Measurements from ENCODE around the gene PANK4.
A peak's percentile ranks its signal among the peaks of the same experiment; 100 is the strongest.
"Not testable (repeated sequence)": the region's sequence is repeated elsewhere in the genome, so short reads cannot be mapped to it uniquely, and the experiment has no call there.

Gene PANK4

DNA sequence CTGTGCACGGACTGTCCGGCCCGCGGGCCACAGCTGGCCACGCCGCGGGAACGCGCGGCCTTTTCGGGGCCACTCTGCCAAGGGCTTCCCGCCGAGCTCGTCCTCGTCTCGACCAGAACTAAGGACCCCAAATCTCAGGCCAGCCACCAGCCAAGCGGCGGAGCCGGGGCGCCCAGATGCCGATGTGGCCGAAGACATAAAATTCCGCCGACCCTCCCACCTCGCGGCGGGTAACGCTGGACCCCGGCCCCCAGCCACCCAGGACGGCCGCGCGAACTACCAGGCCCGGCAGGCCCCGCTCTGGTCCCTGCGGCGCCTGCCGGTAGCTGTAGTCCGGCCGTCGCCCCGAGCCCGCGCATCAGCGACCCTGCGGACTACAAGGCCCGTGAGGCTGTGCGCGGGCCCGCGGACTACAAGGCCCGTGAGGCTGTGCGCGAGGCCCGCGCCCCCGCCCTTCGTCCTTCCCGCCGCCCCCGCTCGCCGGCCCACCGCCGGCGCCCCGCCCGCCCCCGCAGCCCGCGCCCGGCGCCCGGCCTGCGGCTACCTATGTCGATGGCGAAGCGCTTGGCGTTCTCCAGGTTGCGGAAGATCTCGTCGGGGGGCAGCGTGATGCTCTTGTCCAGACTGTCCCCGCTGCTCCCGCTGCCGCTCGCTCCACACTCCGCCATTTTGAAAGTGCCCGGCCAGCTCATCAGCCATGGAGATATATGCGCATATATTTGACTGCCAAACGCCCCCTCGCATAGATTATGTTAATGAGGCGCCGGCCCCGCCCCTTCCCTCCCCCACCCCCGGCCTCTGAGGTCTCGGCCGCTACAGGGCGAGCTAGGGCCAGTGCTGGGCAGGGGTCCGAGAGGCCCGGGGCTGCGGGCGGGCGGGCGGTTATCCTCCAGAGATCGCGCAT, at the start of gene PANK4:
Gene PANK4 (minus strand): TSS at position 677 of the 904 bp plus-strand sequence. CDS start 9 bp downstream, at position 668.
- Histone ChIP-seq H3K4me3 (ENCODE audit: low read length) (peak within 1 kb of the TSS; percentile 92), H3K9ac (ENCODE audit: low read depth, low read length) (peak within 1 kb of the TSS; percentile 83; the same call in 1 of the 2 replicates), H3K4me1 (ENCODE audit: insufficient read depth, low read length) (peaks cover 11% of the 10 kb centered on the region; the same call in 1 of the 2 replicates), H3K9me3 (ENCODE audit: insufficient read depth, low read depth, low read length) (no peaks in the 10 kb centered on the region), H3K27ac (ENCODE audit: low read length) (no peak within 1 kb of the TSS), H3K27me3 (ENCODE audit: insufficient read depth, low read length) (peaks cover 43% of the 10 kb centered on the region), H3K36me3 (ENCODE audit: insufficient read depth, low read depth, low read length) (peaks cover 12% of the 10 kb centered on the region)

DNA sequence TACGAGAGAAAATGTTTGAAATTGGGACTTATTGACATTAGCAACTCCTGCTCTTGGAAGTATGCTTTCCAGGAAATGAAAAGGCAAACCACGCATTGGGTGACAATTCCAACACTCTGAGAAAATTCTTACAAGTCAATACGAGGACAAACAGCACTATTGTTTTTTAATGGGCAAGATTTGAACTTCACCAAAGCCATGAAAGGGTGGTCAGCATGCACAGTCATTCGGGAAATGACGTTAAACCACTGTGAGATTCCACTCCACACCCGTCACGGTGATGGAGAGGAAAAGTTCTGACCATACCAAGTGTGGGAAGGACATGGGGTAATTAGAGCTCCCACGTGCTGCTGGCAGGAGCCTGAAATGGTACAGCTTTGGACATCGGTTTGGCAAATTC, 48.0 kb upstream of the PANK4 start:
- peaks cover 5% of the 10 kb centered on the region; the same call in 1 of the 2 replicates for H3K9me3 ChIP-seq (ENCODE audit: insufficient read depth, low read depth, low read length)
- no peak overlapping the region for H3K4me3 ChIP-seq (ENCODE audit: low read length)
- H3K36me3 ChIP-seq (ENCODE audit: insufficient read depth, low read depth, low read length) = no peaks in the 10 kb centered on the region
- no peak overlapping the region for H3K9ac ChIP-seq (ENCODE audit: low read depth, low read length)
- no peaks in the 10 kb centered on the region for H3K27me3 ChIP-seq (ENCODE audit: insufficient read depth, low read length)
- H3K27ac ChIP-seq (ENCODE audit: low read length) = no peak overlapping the region
- no peaks in the 10 kb centered on the region for H3K4me1 ChIP-seq (ENCODE audit: insufficient read depth, low read length)

DNA sequence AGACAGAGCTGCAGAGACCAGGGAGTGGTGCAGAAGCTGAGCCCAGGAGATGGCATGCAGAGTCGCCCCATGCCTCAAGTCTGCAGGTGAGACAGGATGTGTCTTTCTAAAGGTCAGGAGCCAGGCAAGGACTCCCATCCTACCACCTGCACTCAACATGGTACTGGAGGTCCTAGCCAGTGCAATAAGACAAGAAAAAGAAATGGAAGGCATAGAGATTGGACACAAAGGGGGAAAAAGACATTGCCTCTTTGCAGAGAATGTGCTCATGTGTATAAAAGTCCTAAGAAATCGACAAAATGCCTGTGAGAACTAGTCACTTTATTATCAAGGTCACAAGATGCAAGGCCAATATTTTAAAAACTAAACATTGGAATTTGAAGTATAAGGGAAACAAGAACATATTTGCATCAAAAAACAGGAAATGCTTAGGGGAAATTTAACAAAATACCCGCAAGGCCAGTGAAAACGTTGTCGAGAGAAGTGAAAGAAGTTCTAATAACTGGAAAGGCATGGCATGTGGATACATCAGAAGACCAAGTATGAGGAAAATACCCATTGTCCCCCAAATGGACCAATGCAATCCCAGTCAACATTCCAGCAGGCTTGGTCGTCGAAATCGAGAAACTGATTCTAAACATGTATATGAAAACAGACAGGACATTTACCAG, 47.0 kb upstream of the PANK4 start:
- no peak overlapping the region for H3K4me3 ChIP-seq (ENCODE audit: low read length)
- no peaks in the 10 kb centered on the region for H3K4me1 ChIP-seq (ENCODE audit: insufficient read depth, low read length)
- no peak overlapping the region for H3K9ac ChIP-seq (ENCODE audit: low read depth, low read length)
- no peaks in the 10 kb centered on the region for H3K36me3 ChIP-seq (ENCODE audit: insufficient read depth, low read depth, low read length)
- H3K27me3 ChIP-seq (ENCODE audit: insufficient read depth, low read length) = no peaks in the 10 kb centered on the region
- no peak overlapping the region for H3K27ac ChIP-seq (ENCODE audit: low read length)
- H3K9me3 ChIP-seq (ENCODE audit: insufficient read depth, low read depth, low read length) = peaks cover 5% of the 10 kb centered on the region; the same call in 1 of the 2 replicates

DNA sequence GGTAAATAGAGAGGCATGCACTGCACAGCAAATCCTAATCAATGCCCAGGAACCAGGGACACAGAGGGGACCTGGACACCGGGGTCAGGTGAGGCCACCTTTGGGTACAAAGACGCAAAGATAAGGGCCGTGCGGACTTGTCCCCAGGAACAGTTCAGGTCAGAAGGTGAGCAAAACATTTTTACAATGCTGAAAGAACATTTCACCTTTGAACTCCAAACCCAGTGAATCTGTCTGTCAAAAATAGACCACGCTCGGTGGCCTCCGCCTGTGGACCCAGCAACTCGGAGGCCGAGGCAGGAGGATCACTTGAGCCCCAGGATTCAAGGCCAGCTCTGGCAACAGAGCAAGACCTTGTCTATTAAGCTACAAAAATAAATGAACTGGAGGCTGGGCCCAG, 45.0 kb upstream of the PANK4 start:
- Histone ChIP-seq H3K27ac (ENCODE audit: low read length) (no peak overlapping the region), H3K9ac (ENCODE audit: low read depth, low read length) (no peak overlapping the region), H3K4me3 (ENCODE audit: low read length) (no peak overlapping the region), H3K9me3 (ENCODE audit: insufficient read depth, low read depth, low read length) (peaks cover 5% of the 10 kb centered on the region; the same call in 1 of the 2 replicates), H3K36me3 (ENCODE audit: insufficient read depth, low read depth, low read length) (no peaks in the 10 kb centered on the region), H3K4me1 (ENCODE audit: insufficient read depth, low read length) (no peaks in the 10 kb centered on the region), H3K27me3 (ENCODE audit: insufficient read depth, low read length) (no peaks in the 10 kb centered on the region)

DNA sequence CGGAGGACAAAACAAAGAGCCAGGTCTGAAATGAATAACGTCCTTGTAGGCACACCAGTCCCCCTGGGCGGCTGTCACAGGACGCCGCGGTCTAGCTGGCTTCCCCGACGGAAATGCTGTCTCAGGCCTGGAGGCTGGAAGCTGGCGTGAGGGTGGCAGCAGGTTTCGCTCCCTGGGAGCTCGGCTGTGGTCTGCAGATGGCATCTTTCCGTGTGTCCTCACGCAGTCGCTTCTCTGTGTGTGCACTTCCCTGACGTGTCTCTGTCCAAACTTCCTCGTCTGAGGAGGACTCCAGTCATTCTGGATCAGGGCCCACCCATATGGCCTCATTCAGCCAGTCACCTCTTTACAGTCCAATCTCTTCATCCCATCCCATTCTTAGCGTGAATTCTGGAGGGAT, 43.9 kb upstream of the PANK4 start:
- Histone ChIP-seq H3K4me3 (ENCODE audit: low read length) (no peak overlapping the region), H3K9me3 (ENCODE audit: insufficient read depth, low read depth, low read length) (peaks cover 5% of the 10 kb centered on the region; the same call in 1 of the 2 replicates), H3K4me1 (ENCODE audit: insufficient read depth, low read length) (no peaks in the 10 kb centered on the region), H3K9ac (ENCODE audit: low read depth, low read length) (no peak overlapping the region), H3K27ac (ENCODE audit: low read length) (no peak overlapping the region), H3K27me3 (ENCODE audit: insufficient read depth, low read length) (no peaks in the 10 kb centered on the region), H3K36me3 (ENCODE audit: insufficient read depth, low read depth, low read length) (no peaks in the 10 kb centered on the region)

DNA sequence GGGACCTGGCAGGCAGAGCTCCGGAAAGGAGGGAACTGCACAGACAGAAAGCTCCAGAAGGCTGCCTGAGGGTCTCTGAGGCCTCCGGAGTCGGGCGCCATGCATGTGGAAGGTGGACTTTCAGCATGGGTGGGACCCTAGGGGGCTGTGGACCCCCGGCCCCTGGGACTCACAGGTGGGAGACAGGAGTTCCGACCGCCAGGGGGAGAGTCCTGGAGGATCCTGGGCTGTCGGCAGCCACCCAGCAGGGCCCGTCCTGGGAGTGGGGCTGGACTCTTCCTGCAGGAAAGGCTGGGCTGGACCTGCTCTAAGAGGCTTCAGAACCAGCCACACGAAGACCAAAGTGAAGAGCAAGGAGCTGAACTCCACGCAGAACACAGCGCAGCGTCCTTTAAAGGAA, 43.3 kb upstream of the PANK4 start:
- H3K36me3 ChIP-seq (ENCODE audit: insufficient read depth, low read depth, low read length); H3K9me3 ChIP-seq (ENCODE audit: insufficient read depth, low read depth, low read length); H3K9ac ChIP-seq (ENCODE audit: low read depth, low read length); H3K27me3 ChIP-seq (ENCODE audit: insufficient read depth, low read length); H3K4me1 ChIP-seq (ENCODE audit: insufficient read depth, low read length); H3K4me3 ChIP-seq (ENCODE audit: low read length); H3K27ac ChIP-seq (ENCODE audit: low read length): not testable (repeated sequence)

DNA sequence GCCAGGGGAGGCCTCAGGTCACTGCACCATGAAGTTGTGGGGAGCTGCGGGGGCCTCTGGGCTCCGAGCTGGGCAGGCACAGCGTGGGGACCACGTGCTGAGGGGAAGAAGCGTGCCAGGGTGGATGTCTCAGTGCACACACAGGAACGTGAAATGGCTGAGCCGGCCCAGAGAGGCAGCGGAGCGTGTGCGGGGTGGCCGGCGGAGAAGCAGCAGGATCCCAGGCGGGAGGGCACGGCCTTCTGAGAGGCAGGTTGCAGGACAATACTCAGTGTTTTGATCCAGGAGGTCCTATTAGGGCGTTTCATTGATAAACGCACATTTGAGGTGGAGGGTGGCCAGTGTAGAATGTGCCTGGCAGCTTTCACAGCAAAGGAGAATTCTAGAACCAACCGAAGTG, 42.7 kb upstream of the PANK4 start:
- H3K4me3 ChIP-seq (ENCODE audit: low read length) = no peak overlapping the region
- no peak overlapping the region for H3K9ac ChIP-seq (ENCODE audit: low read depth, low read length)
- H3K36me3 ChIP-seq (ENCODE audit: insufficient read depth, low read depth, low read length) = no peaks in the 10 kb centered on the region
- H3K9me3 ChIP-seq (ENCODE audit: insufficient read depth, low read depth, low read length) = peaks cover 5% of the 10 kb centered on the region; the same call in 1 of the 2 replicates
- H3K27me3 ChIP-seq (ENCODE audit: insufficient read depth, low read length) = no peaks in the 10 kb centered on the region
- H3K27ac ChIP-seq (ENCODE audit: low read length) = no peak overlapping the region
- H3K4me1 ChIP-seq (ENCODE audit: insufficient read depth, low read length) = no peaks in the 10 kb centered on the region

DNA sequence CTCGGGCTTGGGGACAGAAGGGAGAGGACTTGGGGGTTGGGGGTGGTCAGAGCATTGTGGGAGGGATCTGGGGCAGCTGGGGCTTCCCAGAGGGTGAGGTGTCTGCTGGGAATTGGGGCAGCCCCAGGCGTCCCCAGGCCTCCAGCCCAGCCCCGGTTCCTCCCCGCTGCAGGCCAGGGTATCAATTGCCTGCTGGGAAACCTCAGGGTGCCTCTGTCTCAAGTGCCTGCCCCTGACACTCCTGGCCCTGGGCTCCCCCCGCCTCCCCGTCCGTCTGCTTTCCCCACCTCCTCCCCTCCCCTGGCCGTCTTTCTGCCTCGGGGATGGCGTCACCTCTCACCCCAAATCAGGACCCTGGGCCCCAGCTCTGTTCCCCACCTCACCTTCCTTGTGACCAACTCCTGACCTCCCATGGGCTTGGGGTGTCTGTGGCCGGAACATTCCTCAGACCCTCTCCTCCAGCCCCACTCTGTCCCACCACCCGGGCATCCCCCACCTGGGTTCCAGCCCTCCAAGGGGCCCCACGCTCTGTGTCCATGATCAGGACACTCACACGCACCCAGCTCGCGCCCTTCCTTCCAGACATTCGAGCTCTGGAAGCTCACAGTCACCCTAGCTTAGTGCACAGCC, 41.9 kb upstream of the PANK4 start:
- H3K27me3 ChIP-seq (ENCODE audit: insufficient read depth, low read length); H3K27ac ChIP-seq (ENCODE audit: low read length); H3K9me3 ChIP-seq (ENCODE audit: insufficient read depth, low read depth, low read length); H3K9ac ChIP-seq (ENCODE audit: low read depth, low read length); H3K36me3 ChIP-seq (ENCODE audit: insufficient read depth, low read depth, low read length); H3K4me3 ChIP-seq (ENCODE audit: low read length); H3K4me1 ChIP-seq (ENCODE audit: insufficient read depth, low read length): not testable (repeated sequence)

DNA sequence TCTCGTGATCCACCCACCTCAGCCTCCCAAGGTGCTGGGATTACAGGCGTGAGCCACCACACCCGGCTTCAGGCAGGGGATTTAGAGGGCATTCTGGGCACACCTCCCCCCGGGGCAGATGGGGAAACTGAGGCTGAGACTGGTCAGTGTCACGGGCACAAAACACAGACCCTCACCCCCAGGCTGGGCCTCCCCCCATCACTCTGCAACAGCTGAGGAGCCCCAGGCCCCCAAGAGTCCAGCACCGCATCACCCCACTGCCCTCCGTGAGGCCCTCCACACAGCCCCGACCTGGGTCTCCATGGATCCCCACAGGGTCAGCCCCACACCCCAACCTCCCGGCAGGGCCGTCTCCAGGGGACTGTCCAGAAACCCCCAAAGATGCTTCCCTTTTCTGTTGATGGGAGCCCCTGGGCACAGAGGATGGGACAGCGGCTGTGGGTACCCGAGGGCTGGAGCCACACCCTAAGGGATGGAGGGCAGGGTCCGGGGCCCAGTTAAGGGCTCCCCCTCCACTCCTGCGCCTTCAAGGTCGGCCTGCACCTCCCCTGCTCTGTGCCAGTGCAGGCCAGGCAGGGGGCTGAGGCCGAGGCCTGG, 40.8 kb upstream of the PANK4 start:
- Histone ChIP-seq H3K36me3 (ENCODE audit: insufficient read depth, low read depth, low read length) (no peaks in the 10 kb centered on the region), H3K4me1 (ENCODE audit: insufficient read depth, low read length) (no peaks in the 10 kb centered on the region), H3K4me3 (ENCODE audit: low read length) (no peak overlapping the region), H3K27me3 (ENCODE audit: insufficient read depth, low read length) (no peaks in the 10 kb centered on the region), H3K27ac (ENCODE audit: low read length) (no peak overlapping the region), H3K9ac (ENCODE audit: low read depth, low read length) (no peak overlapping the region), H3K9me3 (ENCODE audit: insufficient read depth, low read depth, low read length) (no peaks in the 10 kb centered on the region)

DNA sequence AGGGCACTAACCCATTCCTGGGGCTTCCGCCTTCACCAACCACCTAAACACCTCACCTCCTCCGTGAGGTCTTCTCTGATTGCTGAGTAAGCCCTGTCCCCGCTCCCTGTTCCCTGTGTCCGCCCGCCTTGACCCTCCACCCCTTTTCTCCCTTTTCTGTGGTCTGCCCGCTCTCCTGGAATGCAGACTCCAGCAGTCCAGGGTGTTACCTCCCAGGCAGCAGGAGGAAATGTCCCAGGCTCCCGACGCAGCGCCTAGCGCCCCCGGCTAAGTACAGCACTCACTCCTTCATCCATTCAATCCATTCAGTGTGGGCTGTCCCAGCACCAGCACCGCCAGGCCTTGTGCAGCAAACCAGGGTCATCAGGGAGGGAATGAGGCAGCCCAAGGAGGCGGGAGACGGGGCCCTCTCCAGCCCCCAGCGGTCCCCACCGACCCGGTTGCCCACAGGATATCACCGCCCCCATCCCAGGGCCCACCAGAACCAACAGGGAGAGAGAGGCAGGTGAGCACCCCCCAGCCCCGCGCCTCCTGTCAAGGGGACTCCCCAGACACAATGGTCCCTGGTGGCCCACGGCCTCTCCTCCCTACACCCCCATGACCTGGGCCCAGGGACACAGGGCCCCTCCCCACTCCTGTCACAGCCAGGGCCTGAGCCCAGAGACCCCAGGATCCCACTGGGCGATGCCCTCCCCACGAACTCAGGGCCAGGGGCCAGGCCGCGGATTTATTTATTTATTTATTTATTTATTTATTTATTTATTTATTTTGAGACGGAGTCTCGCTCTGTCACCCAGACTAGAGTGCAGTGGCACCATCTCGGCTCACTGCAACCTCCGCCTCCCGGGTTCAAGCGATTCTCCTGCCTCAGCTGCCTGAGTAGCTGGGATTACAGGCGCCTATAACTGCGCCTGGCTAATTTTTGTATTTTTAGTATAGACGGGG, 40.0 kb upstream of the PANK4 start:
- Histone ChIP-seq H3K9me3 (ENCODE audit: insufficient read depth, low read depth, low read length) (no peaks in the 10 kb centered on the region), H3K4me3 (ENCODE audit: low read length) (no peak overlapping the region), H3K9ac (ENCODE audit: low read depth, low read length) (no peak overlapping the region), H3K36me3 (ENCODE audit: insufficient read depth, low read depth, low read length) (no peaks in the 10 kb centered on the region), H3K27me3 (ENCODE audit: insufficient read depth, low read length) (no peaks in the 10 kb centered on the region), H3K27ac (ENCODE audit: low read length) (no peak overlapping the region), H3K4me1 (ENCODE audit: insufficient read depth, low read length) (no peaks in the 10 kb centered on the region)

Measured in iPS-20b (cell line).